ENCODE measurements around the gene PCK2. TPM values are rescaled to one million over a fixed set of nuclear protein-coding genes. Genes with fewer than 3 reads are reported as not detected.

The PCK2 gene
- total RNA-seq, 2 experiments from 2014 or later = 90.3 to 93.1 TPM

GRCh38 chr14:24075485-24076301 is 18.4 kb upstream of the PCK2 start:
- no peaks in the 10 kb centered on the region for H3K9me3 Mint-ChIP-seq
- H3K4me1 Mint-ChIP-seq (ENCODE audit: low read depth) = peaks cover 18% of the 10 kb centered on the region
- H3K36me3 Mint-ChIP-seq (ENCODE audit: low read depth) = no peaks in the 10 kb centered on the region
- H3K27ac Mint-ChIP-seq = peak overlapping the region; percentile 55
- TF ChIP-seq CTCF (IDR thresholded peaks at IDR 0.05) = no peak
- ChIA-PET POLR2A (interaction anchor here (0.6 to 2.0 kb wide), 4 partner anchors 10 to 19 kb away, joined by 3 to 5 read pairs (median 3); no protein-coding TSS in a partner anchor), CTCF (interaction anchor here (1.1 to 3.0 kb wide), 5 partner anchors 9 to 35 kb away, joined by 4 to 12 read pairs (median 5); no protein-coding TSS in a partner anchor)
- ATAC-seq (no peak), DNase-seq (no peak)
- H3K27me3 Mint-ChIP-seq = no peaks in the 10 kb centered on the region
- no peak overlapping the region for H3K4me3 Mint-ChIP-seq
- intact Hi-C loops (cut with micrococcal nuclease) = no loop called here

GRCh38 chr14:24076302-24076601 is 17.9 kb upstream of the PCK2 start:
- no peak for TF ChIP-seq CTCF (IDR thresholded peaks at IDR 0.05)
- no peaks in the 10 kb centered on the region for H3K9me3 Mint-ChIP-seq
- no peaks in the 10 kb centered on the region for H3K27me3 Mint-ChIP-seq
- H3K36me3 Mint-ChIP-seq (ENCODE audit: low read depth) = no peaks in the 10 kb centered on the region
- ATAC-seq (no peak), DNase-seq (no peak)
- intact Hi-C loops (cut with micrococcal nuclease) = no loop called here
- H3K27ac Mint-ChIP-seq = no peak overlapping the region
- H3K4me3 Mint-ChIP-seq = no peak overlapping the region
- ChIA-PET POLR2A (interaction anchor here (0.6 to 2.0 kb wide), 2 partner anchors 10 to 17 kb away, joined by 3 to 5 read pairs; no protein-coding TSS in a partner anchor), CTCF (interaction anchor here (1.0 to 2.0 kb wide), 4 partner anchors 10 to 32 kb away, joined by 3 to 6 read pairs (median 5); no protein-coding TSS in a partner anchor)
- H3K4me1 Mint-ChIP-seq (ENCODE audit: low read depth) = peaks cover 16% of the 10 kb centered on the region

GRCh38 chr14:24077086-24077485 is 17.0 kb upstream of the PCK2 start:
- no peaks in the 10 kb centered on the region for H3K36me3 Mint-ChIP-seq (ENCODE audit: low read depth)
- H3K27ac Mint-ChIP-seq = no peak overlapping the region
- no peaks in the 10 kb centered on the region for H3K27me3 Mint-ChIP-seq
- no peak for TF ChIP-seq CTCF (IDR thresholded peaks at IDR 0.05)
- peaks cover 20% of the 10 kb centered on the region for H3K4me1 Mint-ChIP-seq (ENCODE audit: low read depth)
- H3K9me3 Mint-ChIP-seq = no peaks in the 10 kb centered on the region
- intact Hi-C loops (cut with micrococcal nuclease) = no loop called here
- ATAC-seq (no peak), DNase-seq (no peak)
- POLR2A ChIA-PET = no interaction called here
- H3K4me3 Mint-ChIP-seq = no peak overlapping the region
- CTCF ChIA-PET = interaction anchor here (1.0 to 6.5 kb wide), 4 partner anchors 11 to 31 kb away, joined by 3 to 99 read pairs (median 6); partner anchors contain the start of gene PCK2

- ATAC-seq (no peak), DNase-seq (no peak)
- Mint-ChIP-seq H3K9me3 (no peaks in the 10 kb centered on the region), H3K27me3 (no peaks in the 10 kb centered on the region), H3K4me1 (ENCODE audit: low read depth) (peaks cover 22% of the 10 kb centered on the region), H3K27ac (no peak overlapping the region), H3K4me3 (no peak overlapping the region), H3K36me3 (ENCODE audit: low read depth) (no peaks in the 10 kb centered on the region)
- ChIA-PET CTCF (interaction anchor here (6.5 to 9.1 kb wide), 2 partner anchors 15 to 19 kb away, joined by 99 to 127 read pairs; partner anchors contain the start of gene PCK2), POLR2A (interaction anchor here (3.8 kb wide), 1 partner anchor 37 kb away, joined by 19 read pairs; the partner anchor contains the start of genes DCAF11 and NRL)
- no peak for TF ChIP-seq CTCF (IDR thresholded peaks at IDR 0.05)
- intact Hi-C loops (cut with micrococcal nuclease) = no loop called here
These were observed 16.0 kb upstream of the PCK2 start for GRCh38 chr14:24078146-24078545.

Data from activated CD8-positive, alpha-beta T cell treated with anti-CD3 and anti-CD28 coated beads for 36 hours (primary cell).